AG09309 (cell line): ENCODE measurements around the gene RPL19.

Experiments used
- DNase-seq: peaks from one replicate; pipeline ENCODE4 v3.0.0-alpha.2; 2010; ENCODE audit warnings: low read depth
- H3K4me3 ChIP-seq: 2 replicates; pipeline ENCODE4 v1.5.1; 2011; ENCODE audit warnings: mild to moderate bottlenecking, low read depth, low read length, moderate library complexity; ENCODE audit not compliant: control insufficient read depth
- CTCF ChIP-seq: IDR thresholded peaks from 2 replicates; pipeline ENCODE4 v1.5.1; 2011; ENCODE audit warnings: mild to moderate bottlenecking, low read depth, low read length, inconsistent platforms; ENCODE audit not compliant: insufficient read depth, control insufficient read depth; ENCODE audit errors: missing control alignments

Gene RPL19

GRCh38 chr17:39204245-39204644 is 4.2 kb downstream of the RPL19 start:
- no peak for DNase-seq
- no peak overlapping the region for H3K4me3 ChIP-seq
- no peak for TF ChIP-seq CTCF

GRCh38 chr17:39205112-39205526 is 5.0 kb downstream of the RPL19 start:
- no peak for TF ChIP-seq CTCF
- no peak overlapping the region for H3K4me3 ChIP-seq
- no peak for DNase-seq

GRCh38 chr17:39208136-39208535 is 8.1 kb downstream of the RPL19 start:
- no peak overlapping the region for H3K4me3 ChIP-seq
- no peak for TF ChIP-seq CTCF
- no peak for DNase-seq

- no peak for TF ChIP-seq CTCF
- DNase-seq: no peak
- H3K4me3 ChIP-seq: no peak overlapping the region
Measured at GRCh38 chr17:39208893-39209292, 8.8 kb downstream of the RPL19 start.

GRCh38 chr17:39209317-39210092 is 9.4 kb downstream of the RPL19 start:
- H3K4me3 ChIP-seq: peak overlapping the region; percentile 39
- no peak for TF ChIP-seq CTCF
- no peak for DNase-seq

- no peak for DNase-seq
- TF ChIP-seq CTCF: no peak
- H3K4me3 ChIP-seq: peak overlapping the region; percentile 39
Measured at GRCh38 chr17:39210093-39210434, 10.0 kb downstream of the RPL19 start.
